HEK293 (cell line): Measurements from ENCODE around the gene METTL15.

Experiments used
- CTCF ChIP-seq: fragments of 450-650 bp; formaldehyde crosslinking; IDR thresholded peaks from 2 replicates; pipeline ENCODE4 v1.5.1; 2016; ENCODE audit warnings: missing biosample characterization, missing genetic modification characterization
- SP2 ChIP-seq: fragments of 450-650 bp; formaldehyde crosslinking; IDR thresholded peaks from 2 replicates; pipeline ENCODE4 v1.5.1; 2016; ENCODE audit warnings: missing biosample characterization, missing genetic modification characterization
- ZBTB1 ChIP-seq: fragments of 450-650 bp; formaldehyde crosslinking; IDR thresholded peaks from 2 replicates; pipeline ENCODE4 v1.5.1; 2016; ENCODE audit warnings: missing biosample characterization, missing genetic modification characterization
- ZNF148 ChIP-seq: fragments of 450-650 bp; formaldehyde crosslinking; IDR thresholded peaks from 2 replicates; pipeline ENCODE4 v1.5.0; 2017; ENCODE audit warnings: missing biosample characterization, missing genetic modification characterization, borderline replicate concordance
- ZNF202 ChIP-seq: fragments of 450-650 bp; formaldehyde crosslinking; IDR thresholded peaks from 2 replicates; pipeline ENCODE4 v1.5.1; 2016; ENCODE audit warnings: missing biosample characterization, missing genetic modification characterization, borderline replicate concordance

GRCh38 chr11:28083118-28083517, 25.1 kb upstream of the METTL15 start:
- TF ChIP-seq ZNF148 (tag by site-specific recombination) = no peak
- no peak for TF ChIP-seq CTCF (tag by site-specific recombination)
- TF ChIP-seq ZBTB1 (tag by site-specific recombination) = no peak
- TF ChIP-seq ZNF202 (tag by site-specific recombination) = no peak
- no peak for TF ChIP-seq SP2
